ENCODE measurements around the gene RABGGTB. TPM values are rescaled to one million over a fixed set of nuclear protein-coding genes. Genes with fewer than 3 reads are reported as not detected.
A peak's percentile ranks its signal among the peaks of the same experiment; 100 is the strongest.

Gene RABGGTB
- total and polyA plus RNA-seq, 9 of the 15 experiments (the other 6 are each of a cell fraction or from before 2014, with no cell fraction given): 148 to 354 (median 206) TPM

- TF ChIP-seq HNRNPLL (IDR thresholded peaks at IDR 0.05; ENCODE audit: low read depth, low read length, poor library complexity, severe bottlenecking): peak; percentile 65
- TF ChIP-seq RBM22 (IDR thresholded peaks at IDR 0.05; ENCODE audit: low read depth, low read length, poor library complexity, severe bottlenecking): peak; percentile 97
- peak; percentile 20; the same call in 1 of the 2 replicates for TF ChIP-seq ZNF41 (CRISPR knock-in tag; conservative IDR thresholded peaks at IDR 0.05)
- TF ChIP-seq POLR2A (conservative IDR thresholded peaks at IDR 0.05): peak; percentile 95
- TF ChIP-seq CREB3L1 (IDR thresholded peaks at IDR 0.05; ENCODE audit: borderline replicate concordance, low read depth): no peak
- peak; percentile 79 for TF ChIP-seq POLR2AphosphoS5 (IDR thresholded peaks at IDR 0.05; ENCODE audit: control insufficient read depth, insufficient read depth, low read depth, low read length)
- peak; percentile 58; the same call in 1 of the 2 replicates for TF ChIP-seq PML (IDR thresholded peaks at IDR 0.05; ENCODE audit: low read length)
- 0 out of 2 replicates have a peak, but pooled peaks have one; percentile 54 for TF ChIP-seq MXI1 (IDR thresholded peaks at IDR 0.05; ENCODE audit: low read depth, low read length)
- peak; percentile 69 for TF ChIP-seq ZNF253 (CRISPR knock-in tag; conservative IDR thresholded peaks at IDR 0.05)
- peak; percentile 64 for TF ChIP-seq MAX (CRISPR knock-in tag; IDR thresholded peaks at IDR 0.05)
- TF ChIP-seq ZNF780A (CRISPR knock-in tag; IDR thresholded peaks at IDR 0.05): peak; percentile 53; the same call in 1 of the 2 replicates
- peak; percentile 73 for TF ChIP-seq ZNF23 (CRISPR knock-in tag; IDR thresholded peaks at IDR 0.05)
- no peak for TF ChIP-seq POLR3A (IDR thresholded peaks at IDR 0.05; ENCODE audit: borderline replicate concordance, extremely low read depth, insufficient read depth, insufficient read length)
- peak in 1 of 2 experiments; percentile 22; a peak in 1 of 4 replicates for TF ChIP-seq KDM1A (IDR thresholded peaks at IDR 0.05)
- 0 out of 2 replicates have a peak, but pooled peaks have one; percentile 27 for TF ChIP-seq GABPB2 (CRISPR knock-in tag; conservative IDR thresholded peaks at IDR 0.05)
- TF ChIP-seq SIN3A (IDR thresholded peaks at IDR 0.05; ENCODE audit: borderline replicate concordance in 2 of 2, control insufficient read depth in 1 of 2, low read depth in 2 of 2, low read length in 2 of 2): peak in 1 of 2 experiments; percentile 77; a peak in 2 of 4 replicates
- TF ChIP-seq OTX1 (CRISPR knock-in tag; IDR thresholded peaks at IDR 0.05): peak; percentile 98
- peak; percentile 82; the same call in 1 of the 2 replicates for TF ChIP-seq ZNF717 (CRISPR knock-in tag; IDR thresholded peaks at IDR 0.05)
- no peak for TF ChIP-seq BRD9 (IDR thresholded peaks at IDR 0.05; ENCODE audit: low read depth, partially characterized antibody)
- no peak; the same call in 1 of the 2 replicates for TF ChIP-seq ZNF165 (CRISPR knock-in tag; IDR thresholded peaks at IDR 0.05; ENCODE audit: borderline replicate concordance)
- TF ChIP-seq CEBPB (tag; IDR thresholded peaks at IDR 0.05): no peak
- TF ChIP-seq HMBOX1 (IDR thresholded peaks at IDR 0.05): peak; percentile 79
- TF ChIP-seq MTA3 (IDR thresholded peaks at IDR 0.05; ENCODE audit: borderline replicate concordance): 0 out of 2 replicates have a peak, but pooled peaks have one; percentile 65
- TF ChIP-seq TAF1 (IDR thresholded peaks at IDR 0.05; ENCODE audit: control insufficient read depth, extremely low read depth, insufficient read depth, low read length, severe bottlenecking): peak; percentile 31
- 0 out of 2 replicates have a peak, but pooled peaks have one; percentile 34 for TF ChIP-seq MECOM (CRISPR knock-in tag; IDR thresholded peaks at IDR 0.05)
- TF ChIP-seq CXXC5 (CRISPR knock-in tag; IDR thresholded peaks at IDR 0.05): peak; percentile 69
Measured at GRCh38 chr1:75796376-75797272, 10.6 kb downstream of the RABGGTB start, which contains the start of gene MSH4 (continued).

Data from K562 (cell line).